UCSD-AML1 (cell line): ENCODE results near the gene TEX2.
"Not testable (repeated sequence)": the region's sequence is repeated elsewhere in the genome, so short reads cannot be mapped to it uniquely, and the experiment has no call there.

Experiments
- DNase-seq: peaks from one replicate; lab custom pipeline; 2025; ENCODE audit not compliant: unreplicated experiment; lab: John Stamatoyannopoulos, UW

TEX2 gene

DNA sequence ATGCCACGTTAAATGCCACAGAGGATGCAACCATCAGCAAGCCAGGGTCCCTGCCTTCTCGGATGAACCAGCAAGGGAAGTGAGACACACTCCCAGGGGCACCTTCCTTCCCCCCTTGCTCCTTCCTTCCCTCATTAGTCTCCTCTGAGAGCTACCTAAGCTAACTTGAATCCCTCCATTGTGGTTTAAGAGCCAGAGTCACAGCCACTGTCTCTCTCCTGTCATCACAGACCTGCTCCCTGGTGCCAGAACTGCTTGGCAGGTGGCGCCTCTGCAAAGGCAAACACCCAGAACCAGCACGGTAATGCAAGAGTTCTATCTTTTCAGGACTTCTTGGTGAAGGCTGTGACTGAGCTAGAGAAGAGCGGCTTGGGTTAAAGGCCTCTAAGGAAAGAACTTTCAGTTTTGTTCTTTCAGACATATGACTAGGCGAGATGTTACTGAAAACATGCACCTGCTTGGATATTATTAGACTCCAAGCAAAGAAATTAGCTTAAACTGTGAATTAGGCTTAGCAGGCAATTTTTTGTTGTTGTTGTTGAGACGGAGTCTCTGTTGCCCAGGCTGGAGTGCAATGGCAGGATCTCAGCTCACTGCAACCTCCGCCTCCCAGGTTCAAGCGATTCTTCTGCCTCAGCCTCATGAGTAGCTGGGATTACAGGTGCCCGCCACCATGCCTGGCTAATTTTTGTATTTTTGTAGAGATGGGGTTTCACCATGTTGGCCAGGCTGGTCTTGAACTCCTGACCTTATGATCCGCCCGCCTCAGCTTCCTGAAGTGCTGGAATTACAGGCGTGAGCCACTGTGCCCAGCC lies 141.9 kb downstream of the TEX2 start:
- not testable (repeated sequence) for DNase-seq

DNA sequence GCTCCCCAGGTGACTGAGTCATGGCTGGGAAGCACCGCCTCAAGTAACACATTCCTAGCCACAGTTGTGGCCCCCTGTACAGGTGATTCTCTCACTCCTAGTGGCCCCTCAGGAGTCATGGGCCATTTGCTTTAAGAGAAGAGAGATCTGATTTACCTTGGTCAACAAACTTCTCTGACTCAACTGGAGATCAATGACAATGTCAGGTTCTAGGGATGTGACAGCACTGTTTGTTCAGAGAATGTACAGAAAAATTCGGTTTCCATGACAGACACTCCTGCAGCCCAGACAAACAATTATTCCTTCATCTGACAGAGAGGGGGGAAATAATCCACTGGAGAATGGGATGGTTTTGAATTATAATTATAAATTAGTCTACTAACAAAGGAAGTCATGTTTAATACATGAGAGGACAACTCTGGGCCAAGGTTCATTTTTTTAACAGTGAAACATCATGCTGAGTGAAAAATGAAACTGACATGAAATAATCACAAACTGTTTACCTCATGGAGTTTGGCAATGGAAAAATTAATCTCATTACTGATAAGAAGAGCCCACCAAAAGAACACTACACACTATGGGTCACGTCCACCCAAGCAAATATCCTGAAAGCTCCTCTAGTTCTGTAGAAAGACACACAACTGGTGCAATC lies 142.8 kb downstream of the TEX2 start:
- no peak for DNase-seq

DNA sequence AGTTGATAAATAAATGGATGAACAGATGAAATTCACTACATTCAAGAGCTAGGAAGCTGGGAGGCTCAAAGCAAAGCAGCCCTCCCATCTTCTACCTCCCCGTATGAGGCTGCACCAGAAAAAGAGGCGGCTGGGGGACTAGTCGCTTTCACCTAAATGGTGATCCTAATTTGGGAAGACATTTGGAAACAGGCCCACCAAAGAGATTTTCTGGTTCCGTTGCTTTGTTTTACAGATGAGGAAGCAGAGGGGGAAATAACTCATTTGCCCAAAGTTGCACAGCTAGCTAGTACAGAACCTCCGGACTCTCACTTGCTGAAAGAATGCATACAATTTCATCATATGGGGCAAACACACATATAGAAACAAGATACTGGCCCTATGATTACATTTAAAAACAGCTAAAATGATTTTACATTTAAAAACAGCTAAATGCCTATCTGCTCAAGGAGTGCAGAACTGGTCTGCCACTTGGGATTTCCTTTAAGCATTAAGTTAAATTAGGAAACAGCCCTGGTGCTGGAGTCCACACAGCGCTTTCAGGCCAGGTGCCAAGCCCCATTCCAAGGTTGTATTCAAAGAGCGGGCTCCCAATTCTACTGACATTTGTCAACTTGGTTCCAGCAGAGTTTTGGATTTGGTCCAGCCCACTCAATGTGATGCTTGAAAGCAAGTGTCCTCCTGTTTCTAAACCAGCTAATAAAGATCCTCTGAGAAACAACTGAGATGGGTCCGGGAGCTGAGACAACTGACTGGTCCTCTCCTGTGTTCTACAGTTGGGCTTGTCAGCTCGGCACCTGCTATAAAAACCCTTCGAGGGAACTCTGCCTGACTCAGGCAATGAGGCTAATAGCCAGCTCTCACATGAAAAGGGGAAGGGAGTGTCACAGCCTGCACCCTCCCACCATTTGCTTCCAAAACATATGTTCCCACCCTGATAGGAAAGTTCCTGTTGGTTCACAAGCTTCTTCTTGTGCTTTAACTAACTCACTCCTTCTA lies 144.8 kb downstream of the TEX2 start:
- DNase-seq, result peak; percentile 29

DNA sequence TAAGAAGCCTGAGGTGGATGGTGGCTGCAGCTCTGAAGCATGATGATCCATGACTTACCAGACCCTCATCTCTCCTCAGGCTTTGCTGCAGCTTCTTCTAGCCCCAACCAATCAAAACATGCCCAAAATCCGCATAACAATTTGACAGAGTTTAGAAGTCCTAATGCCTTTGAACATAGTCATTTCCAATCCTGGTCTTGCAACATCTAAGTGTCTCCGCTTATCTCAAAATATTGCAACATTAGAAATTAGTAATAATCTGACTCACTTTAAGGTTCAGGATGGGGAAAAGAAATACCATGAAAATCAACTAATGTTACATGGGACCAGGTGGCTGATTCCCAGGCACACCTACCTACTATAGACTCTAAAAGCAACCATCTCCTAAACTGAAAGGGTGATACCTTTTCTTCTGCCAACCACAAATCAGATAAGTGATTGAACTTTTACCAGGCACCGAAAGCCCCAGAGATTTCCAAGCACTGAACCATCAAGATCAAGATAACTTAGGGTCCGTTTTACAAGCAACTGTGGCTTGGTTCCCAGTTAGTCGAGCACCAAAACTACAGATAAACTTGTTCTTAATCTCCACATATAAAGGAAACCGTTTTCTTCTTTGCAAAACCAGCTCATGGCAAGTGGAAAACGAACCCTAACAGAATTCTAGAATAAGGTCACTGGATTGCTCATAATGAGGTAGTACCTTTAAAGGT lies 147.1 kb downstream of the TEX2 start:
- no peak for DNase-seq

DNA sequence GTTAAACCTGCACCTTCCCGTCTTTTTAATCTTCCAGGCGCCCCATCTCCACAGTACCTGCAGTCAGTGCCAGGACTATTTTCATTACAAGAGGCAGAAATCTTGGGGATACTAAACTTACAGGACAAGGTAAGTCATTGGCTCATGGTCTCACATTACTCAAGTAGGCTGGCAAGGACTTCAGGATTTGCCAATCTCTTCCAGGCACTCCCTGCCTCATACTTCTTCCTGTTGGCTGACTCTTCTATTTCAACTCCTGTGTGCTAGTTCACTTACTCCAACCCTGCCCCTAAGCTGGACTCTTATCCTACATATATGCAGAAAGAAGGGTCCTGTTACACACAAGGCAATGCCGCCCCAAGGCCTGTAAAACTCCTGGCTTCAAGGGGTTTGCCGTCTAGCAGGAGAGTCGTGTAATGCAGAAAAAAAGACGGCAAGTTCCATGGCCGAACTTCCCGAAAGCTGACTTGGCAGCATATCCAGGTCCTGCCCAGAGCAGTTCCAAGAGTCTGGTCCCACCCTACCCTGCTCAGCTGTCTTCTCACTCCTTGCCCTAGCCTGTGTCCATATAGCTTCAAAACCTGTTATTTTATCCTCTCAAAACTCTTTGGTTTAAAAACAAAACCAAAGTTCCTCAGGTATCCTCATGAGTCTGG lies 147.9 kb downstream of the TEX2 start:
- no peak for DNase-seq

DNA sequence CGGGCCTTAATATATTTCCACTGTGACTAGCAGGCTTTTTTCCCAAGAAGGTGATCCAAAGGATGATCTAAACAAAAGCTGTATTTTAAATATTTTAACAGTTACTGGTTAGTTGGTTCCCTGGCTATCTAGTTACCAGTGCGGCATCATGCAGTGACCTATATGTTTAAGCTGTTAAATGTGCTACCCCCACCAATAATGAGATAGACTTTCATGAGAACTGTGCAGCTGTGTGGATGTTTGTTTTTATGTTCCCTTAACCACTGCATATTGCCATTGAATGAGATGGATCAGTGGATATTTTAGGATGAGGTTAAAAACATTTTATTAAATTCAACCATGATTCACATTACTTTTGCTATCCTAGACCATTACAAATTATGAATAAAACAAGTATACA lies 150.1 kb downstream of the TEX2 start:
- no peak for DNase-seq

DNA sequence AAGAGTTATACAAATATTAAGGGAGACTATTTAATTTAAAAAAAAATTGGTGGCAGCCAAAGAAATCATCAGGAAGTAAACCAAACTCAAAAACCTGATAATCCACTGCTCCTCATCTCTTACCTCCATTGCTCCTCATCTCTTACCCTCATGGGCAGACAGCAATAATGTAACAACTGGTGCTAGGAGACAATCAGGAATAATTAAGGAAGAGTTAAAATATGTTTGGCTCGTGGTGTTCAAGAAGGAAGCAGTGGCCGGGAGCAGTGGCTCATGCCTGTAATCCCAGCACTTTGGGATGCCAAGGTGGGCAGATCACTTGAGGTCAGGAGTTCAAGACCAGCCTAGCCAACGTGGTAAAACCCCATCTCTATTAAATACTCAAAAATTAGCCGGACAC lies 151.2 kb downstream of the TEX2 start:
- DNase-seq, result no peak

DNA sequence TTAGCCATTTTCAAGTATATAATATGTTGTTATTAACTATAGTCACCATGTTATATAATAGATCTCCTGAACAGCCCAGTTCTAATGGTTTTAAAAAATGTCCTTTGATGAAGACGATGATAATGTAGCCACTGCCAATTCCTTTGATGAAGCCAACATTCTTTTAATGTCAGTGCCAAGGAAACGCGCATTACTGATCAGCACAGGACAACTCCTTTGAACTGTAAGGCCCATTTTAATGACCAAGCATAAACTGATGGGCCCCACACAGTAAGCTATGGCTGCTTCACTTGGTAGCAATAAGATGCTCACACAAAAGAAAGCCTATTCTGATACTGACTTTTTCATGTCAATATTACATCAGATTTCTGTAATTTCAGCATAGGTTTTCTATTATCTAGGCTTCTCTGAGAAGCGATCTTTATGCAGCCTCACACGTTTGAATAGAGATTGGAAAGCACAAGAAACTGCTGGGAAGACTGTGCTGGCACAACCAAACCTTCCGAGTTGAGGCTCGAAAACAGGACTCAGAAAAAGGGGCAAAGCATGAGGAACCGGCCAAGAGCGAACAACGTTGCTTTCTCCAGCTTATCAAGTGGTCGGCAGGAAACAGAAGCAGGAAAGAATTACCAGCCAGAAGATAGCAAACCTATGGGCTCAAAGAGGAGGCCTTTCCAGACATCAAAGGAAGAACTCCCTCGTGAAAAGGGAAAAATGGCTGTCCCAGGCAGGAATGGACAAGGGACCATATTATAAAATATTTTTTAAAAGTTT lies 152.5 kb downstream of the TEX2 start:
- DNase-seq, result peak; percentile 34

DNA sequence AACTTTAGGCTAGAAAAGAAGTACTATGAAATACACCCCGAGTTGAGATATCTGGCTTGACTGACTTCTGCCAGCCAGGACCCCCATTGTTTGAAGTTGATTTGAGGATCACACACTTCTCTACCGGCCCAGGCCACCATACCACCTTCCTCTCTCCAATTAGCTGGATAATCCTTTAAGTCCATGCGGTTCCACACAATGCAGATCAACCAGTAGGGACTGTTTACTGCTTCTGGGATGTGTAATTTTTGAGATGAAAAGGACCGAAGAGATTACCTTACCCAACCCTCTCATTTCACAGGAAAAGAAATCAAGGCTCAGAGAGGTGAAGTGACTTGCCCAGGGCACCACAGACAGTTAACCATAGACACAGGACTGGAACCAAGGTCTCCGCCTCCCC lies 153.7 kb downstream of the TEX2 start:
- no peak for DNase-seq

DNA sequence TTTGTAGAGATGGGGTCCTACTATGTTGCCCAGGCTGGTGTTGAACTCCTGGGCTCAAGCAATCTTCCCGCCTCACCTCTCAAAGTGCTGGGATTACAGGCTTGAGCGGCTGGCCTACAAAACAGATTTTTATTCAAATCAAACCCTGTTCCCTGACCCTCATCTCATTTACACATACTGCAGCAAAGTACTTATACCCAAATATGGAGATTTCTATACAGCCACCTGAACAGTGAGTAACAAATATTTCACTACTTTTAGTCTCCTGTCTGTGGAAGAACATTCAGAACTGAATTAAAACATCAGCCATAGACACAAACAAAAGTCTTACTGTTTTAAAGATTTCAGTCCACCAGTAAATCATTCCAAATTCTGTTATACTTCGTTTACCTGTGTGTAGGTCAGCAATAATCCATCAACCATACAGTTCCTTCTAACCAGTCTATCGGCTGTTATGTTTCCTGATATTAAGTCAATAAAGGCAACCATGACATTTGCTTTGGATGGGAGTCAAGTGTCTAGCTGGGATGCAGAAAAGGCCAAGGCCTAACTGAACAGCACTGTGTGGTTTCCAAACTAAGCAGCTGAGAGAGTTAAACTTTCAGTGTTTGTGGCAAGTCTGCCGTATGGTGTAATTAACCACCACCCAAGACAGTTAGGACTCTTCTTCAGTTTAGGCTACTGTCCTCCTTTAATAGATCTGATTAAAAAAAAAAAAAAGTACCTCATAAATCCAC lies 155.4 kb downstream of the TEX2 start:
- DNase-seq, result no peak

DNA sequence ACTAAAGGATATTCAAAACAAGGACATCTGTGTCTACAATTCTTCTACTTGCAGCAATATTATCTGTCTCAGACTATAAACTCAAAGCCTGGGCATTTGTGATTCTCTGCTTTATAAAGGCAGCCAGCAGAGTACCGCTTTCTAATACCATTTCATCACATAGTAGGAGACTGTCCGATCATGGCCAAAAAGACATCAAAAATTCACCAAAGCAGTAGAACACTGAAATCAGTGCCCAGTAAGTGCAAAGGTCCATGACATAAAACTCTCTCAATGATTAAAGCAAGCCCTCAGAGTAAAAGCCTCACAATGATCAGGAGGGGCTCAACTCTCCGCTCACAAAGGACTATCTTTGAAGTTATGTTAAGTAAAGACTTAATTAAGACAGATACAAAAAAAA lies 156.1 kb downstream of the TEX2 start:
- no peak for DNase-seq

DNA sequence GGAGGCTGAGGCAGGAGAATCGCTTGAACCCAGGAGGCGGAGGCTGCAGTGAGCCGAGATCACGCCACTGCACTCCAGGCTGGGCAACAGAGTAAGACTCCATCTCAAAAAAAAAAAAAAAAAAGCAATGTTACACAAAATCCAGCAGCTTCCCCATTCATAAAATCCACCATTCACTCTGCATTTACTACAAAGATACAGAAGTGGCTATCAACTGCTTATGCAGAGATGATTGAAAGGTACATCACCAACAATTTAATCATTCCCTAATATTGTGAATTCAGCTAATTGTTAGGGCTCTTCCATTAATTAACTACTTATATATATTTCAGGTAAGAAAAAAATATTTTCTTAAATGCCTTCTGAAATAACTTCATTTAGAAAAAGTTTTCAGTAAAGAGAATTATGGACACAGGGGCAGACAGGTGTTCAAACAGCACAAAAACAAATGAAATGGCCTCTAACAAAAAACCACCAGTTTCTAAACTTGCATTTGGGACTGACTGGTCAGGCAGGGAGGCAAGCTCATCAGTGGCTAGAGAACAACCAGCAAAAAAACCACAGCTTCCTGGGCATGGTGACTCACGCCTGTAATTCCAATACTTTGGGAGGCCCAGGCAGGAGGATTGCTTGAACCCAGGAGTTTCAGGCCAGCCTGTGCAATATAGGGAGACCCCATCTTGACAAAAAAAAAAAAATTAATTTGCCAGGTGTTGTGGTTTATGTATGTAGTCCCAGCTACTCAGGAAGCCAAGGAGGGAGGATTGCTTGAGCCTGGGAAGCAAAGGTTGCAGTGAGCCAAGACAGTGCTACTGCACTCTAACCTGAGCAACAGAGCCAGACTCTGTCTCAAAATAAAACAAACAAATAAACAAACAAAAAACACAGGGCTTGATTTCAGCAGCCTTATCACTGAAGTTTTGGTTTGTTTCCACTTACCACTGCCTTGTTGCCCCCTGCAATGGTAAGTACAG lies 159.4 kb downstream of the TEX2 start:
- DNase-seq, result peak; percentile 37

DNA sequence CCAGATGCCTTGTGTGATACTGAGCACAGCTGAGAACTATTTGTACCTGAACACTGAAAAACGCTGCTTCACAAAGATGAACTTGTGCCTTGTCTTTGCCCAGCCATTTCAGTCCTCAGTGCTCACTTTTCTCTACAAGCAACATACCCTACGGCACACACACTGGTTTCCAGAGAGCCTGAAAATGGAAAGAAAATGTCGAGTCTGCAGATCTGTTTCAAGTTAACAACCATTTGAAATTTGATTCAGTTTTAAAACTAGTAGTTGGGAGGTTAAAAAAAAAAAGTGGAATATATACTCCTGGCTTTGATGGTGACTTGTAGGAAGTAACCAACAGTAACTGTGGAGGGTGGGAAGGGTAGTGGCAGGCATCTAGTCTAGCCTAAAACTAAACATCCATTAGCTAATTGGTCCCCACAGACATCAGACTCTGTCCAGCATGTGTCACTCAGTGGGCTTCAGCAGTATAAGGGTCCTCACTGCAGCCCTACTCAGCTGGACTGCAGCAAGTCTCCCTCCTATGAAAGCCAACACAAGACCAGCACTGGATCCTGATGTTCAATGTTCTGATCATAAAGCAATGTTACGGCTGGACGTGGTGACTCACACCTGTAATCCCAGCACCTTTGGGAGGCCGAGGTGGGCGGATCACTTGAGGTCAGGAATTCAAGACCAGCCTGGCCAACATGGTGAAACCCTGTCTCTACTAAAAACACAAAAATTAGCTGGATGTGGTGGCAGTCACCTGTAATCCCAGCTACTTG lies 160.3 kb downstream of the TEX2 start:
- no peak for DNase-seq

DNA sequence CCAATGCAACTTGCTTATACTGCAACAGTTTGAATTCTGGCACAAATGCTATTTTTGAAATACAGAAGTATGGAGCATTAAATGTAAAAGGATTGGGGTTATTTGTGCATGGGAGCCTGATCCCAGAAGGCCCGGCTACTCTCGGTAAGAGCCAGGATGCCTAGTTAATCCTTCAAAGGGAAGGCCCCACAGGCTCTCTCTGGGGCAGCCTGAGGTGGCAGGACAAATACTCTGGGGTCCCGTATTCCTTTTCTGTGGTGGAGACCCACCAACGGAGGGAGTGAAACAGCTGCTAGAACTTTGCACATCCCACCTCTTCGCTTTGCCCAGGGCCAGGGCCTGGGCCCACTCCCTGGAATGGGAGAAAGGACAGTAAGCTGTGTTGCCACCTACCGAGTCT lies 163.5 kb downstream of the TEX2 start:
- DNase-seq, result no peak
